HG02943 (cell line): ENCODE results near the gene TPI1.

Experiments
- ATAC-seq: cut with Tn5 transposase; IDR thresholded peaks from one replicate; pipeline ENCODE4 v1.9.1; 2021; ENCODE audit warnings: mild to moderate bottlenecking, low read depth, moderate library complexity; ENCODE audit not compliant: unreplicated experiment

TPI1 gene

GRCh38 chr12:6843118-6843902 is 24.0 kb upstream of the TPI1 start:
- no peak for ATAC-seq

- ATAC-seq: no peak
Observed at GRCh38 chr12:6845395-6845794, 21.9 kb upstream of the TPI1 start.

- no peak for ATAC-seq
Observed at GRCh38 chr12:6846316-6846869, 20.9 kb upstream of the TPI1 start.

DNA sequence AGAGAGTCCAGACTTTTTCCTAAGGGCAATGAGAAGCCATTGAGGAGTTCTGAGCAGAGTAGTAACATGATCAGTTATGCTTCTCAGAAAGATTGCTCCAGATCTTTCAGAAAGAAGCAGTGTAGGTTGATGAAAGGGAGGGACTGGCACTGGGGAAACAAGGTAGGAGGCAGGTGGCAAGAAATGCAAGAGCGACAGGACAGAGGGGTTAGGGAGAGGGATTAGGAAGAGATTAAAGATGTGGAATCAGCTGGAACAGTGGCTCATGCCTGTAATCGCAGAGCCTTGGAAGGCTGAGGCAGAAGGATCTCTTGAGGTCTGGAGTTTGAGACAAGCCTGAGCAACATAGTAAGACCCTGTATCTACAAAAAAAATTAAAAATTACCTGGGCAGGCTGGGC is 19.7 kb upstream of the TPI1 start:
- ATAC-seq: no peak

- ATAC-seq: no peak
Observed at GRCh38 chr12:6849427-6849826, 17.9 kb upstream of the TPI1 start.

DNA sequence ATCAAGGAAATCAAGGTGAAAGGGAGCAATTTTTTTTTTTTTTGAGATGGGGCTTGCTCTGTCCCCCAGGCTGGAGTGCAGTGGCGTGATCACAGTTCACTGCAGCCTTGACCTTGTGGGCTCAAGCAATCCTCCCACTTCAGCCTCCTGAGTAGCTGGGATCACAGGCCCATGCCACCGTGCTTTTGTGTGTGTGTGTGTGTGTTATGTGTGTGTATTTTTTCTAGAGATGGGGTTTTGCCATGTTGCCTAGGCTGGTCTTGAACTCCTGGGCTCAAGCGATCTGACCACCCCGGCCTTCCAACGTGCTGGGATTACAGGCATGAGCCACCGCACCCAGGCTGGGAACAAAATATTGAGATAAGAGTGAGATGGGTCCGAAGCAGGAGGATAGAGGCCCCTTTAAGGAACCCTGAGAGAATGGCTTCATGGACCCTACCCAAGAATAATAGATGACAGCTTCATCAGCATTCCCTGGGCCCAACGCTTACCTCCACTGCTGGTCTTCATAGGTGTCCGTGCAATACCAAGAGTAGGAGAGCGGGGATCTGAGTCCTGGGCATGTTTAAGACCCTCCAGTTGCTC is 17.3 kb upstream of the TPI1 start:
- ATAC-seq: no peak

GRCh38 chr12:6850796-6851152 is 16.6 kb upstream of the TPI1 start:
- ATAC-seq: no peak

- ATAC-seq: peak; percentile 61
Observed at GRCh38 chr12:6851153-6851920, 16.0 kb upstream of the TPI1 start, which contains the start of gene CDCA3. CDCA3 (minus strand) TSS chr12:6851286; CDS start chr12:6850952, 334 bp downstream.

DNA sequence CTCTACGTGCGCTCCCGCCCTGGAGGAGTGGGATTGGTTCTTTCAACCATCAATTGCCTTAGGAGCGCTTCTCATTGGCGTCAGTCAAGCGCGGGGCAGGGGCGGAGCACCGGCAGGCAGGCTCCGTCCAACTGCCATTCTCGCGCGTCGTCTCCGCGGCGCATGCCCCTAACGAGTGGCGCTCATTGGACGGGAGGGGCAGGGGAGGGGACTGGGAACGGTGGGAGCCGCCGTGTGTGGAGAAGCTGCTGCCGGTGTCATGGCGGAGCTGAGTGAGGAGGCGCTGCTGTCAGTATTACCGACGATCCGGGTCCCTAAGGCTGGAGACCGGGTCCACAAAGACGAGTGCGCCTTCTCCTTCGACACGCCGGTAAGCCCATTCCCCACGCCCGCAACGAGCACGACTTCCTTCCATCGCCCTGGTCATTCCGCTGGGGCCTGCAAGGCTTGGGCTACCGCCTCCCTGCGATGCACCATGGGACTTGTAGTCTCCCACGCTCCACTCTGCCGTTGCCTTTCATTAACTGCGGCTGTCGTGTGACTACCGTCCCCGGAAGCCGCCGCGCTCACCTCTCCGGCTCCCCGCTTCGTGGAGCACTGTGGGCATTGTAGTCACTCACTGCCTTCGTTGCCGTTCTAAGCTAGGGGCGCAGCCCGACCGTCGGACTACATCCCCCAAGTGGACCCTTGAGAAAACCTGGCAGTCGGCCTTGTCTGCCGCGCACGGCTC is 15.2 kb upstream of the TPI1 start, which contains the start of gene USP5:
TSS of gene USP5 (plus strand) at position 230 of the 730 bp plus-strand sequence. CDS start at position 260, 30 bp downstream.
- peak; percentile 70 for ATAC-seq

DNA sequence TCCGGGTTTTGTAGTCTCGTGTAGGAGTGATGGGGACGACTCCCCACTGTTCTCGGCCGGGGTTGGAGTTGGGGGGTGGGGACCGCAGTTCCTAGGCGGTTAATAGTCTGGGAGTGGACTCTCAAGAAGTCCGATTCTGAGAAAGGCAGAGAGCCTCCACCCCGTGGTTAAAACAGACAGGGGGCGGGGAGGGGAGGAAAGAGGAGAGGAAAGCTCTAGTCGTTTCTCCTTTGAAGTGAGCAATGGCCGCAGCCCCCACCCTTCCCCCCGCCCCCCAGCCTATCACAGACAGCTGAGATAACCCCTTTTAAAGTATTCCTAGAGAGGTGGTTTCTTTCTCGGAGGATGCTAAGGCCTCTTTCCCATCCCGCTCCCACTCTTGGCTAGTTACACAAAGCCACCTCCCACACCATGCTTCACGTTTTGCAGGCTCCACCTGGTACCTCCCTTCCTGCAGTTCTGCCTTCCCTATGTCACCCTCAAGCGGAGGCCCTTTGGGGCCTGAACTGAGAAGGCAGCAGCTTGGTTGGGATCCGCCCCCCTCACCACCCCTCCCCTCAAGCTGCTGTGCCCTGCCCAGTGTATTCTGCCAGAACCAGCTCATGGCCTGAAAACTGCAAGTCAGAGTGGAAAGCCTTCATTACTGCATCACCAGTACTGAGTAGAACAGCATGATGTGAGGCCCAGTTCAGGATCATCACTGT is 14.5 kb upstream of the TPI1 start:
- no peak for ATAC-seq

DNA sequence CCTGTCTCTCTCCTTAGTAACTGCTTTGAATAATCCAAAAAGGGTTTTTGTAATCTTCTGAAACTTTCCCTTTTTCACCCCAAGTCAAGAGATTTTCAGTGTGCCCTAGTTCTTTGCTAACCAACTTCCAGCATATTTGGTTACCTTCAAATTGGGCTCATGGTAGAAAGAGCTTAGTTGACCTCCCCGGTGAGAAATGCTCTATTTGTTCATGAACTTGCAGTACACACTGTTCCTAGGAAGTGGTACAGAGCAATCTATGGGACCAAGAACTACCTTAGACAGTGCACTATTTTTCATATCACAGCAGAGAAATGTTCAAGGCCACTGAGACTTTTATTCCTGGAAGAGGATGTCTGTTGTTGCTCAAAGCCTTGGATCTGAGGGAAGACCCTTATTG is 13.7 kb upstream of the TPI1 start:
- ATAC-seq: no peak

- no peak for ATAC-seq
Observed at GRCh38 chr12:6854036-6854435, 13.3 kb upstream of the TPI1 start.

DNA sequence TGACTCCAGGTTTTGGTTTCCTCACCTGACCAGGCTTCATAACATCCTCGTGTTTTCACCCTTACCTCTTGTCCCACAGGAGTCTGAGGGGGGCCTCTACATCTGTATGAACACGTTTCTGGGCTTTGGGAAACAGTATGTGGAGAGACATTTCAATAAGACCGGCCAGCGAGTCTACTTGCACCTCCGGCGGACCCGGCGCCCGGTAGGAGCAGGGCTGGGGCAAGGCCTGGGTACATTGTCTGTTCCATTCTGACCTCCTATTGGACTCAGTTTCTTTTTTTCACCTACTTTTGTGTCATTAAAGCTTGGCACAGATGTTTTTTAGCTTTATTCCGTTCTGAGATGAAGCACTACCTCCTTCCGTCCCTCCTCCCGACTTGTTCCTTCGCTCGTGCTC is 12.0 kb upstream of the TPI1 start:
- no peak for ATAC-seq

DNA sequence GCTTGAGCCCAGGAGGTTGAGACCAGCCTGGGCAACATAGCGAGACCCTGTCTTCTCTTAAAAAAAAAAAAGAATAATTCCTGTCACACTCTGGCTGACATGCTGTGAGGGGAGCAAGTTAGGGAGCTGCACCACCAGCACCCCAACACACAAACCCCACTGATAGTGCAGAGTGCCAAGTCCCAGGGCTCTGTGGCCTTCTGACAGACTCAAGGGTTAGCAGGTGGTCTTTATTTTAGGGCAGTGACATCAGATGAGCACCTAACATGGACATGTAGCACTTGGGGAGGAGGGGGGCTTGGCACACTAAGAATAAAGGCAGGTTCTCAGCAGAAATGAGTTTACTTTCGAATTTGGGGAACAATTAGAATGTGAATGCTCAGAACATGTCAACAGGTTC is 8.5 kb upstream of the TPI1 start:
- no peak for ATAC-seq

- ATAC-seq: no peak
Observed at GRCh38 chr12:6860116-6860515, 7.2 kb upstream of the TPI1 start.

DNA sequence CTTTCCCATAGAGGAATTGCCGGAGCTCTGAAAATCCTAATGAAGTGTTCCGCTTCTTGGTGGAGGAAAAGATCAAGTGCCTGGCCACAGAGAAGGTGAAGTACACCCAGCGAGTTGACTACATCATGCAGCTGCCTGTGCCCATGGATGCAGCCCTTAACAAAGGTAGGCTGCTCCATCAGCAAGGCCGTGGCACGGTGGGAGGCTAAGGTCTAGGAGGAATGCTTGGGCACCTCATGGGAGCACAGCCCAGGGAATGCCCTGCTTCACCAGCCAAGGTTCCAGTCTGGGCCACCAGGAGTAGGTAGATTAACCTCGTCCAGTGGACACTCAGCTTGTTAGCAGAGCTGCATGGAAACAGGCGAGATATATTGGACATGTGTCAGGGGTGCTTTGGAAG is 6.4 kb upstream of the TPI1 start:
- no peak for ATAC-seq

DNA sequence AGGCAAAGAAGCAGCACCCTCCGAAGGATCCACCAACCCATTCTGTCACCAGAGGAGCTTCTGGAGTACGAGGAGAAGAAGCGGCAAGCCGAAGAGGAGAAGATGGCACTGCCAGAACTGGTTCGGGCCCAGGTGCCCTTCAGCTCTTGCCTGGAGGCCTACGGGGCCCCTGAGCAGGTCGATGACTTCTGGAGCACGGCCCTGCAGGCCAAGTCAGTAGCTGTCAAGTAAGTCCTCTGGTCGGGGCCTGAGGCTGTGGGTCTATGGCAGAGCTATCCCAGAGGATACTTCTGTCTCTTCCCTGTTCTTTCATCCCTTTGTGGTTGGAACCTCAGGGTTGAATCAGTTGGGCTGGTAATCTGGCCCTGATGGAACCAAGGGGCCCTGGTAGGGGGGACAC is 5.9 kb upstream of the TPI1 start:
- no peak for ATAC-seq

DNA sequence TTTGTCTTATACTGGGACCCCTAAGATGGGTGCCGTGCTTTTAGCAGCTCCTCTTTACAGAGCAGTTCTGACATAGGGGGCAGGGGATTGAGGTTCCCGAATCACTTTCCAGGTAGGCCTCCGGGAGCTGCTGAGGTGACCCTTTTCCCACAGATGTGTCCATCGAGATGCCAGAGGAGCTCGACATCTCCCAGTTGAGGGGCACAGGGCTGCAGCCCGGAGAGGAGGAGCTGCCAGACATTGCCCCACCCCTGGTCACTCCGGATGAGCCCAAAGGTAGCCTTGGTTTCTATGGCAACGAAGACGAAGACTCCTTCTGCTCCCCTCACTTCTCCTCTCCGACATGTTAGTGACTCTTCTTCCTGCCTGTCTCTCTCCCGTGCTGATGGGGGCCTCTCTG is 4.3 kb upstream of the TPI1 start:
- no peak for ATAC-seq

DNA sequence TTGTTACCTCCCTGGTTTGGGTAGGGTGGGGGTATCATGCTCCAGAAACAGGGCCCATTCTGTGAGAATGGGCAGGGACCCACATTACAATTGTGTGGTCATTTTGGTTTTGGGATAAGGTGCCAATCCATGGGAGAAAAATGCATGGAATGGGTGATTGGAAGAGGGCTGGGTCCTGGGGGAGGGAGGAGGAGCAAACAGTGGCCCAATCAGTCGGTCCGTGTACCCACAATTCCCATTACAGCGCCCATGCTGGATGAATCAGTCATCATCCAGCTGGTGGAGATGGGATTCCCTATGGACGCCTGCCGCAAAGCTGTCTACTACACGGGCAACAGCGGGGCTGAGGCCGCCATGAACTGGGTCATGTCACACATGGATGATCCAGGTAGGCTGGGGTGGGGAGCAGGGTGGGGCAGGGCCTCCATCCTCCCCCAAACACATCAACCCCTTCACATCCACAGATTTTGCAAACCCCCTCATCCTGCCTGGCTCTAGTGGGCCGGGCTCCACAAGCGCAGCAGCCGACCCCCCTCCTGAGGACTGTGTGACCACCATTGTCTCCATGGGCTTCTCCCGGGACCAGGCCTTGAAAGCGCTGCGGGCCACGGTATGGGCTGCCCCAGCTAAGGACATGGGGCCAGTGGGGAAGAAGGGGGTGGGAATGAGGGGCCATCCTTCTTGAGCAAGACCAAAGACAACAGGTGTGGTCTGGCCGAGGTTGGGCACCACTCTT is 3.6 kb upstream of the TPI1 start:
- ATAC-seq: no peak
